ENCODE results near the gene KCNG2.

- TF ChIP-seq CTCF (IDR thresholded peaks at IDR 0.05) = no peak
- no peak for TF ChIP-seq POLR2A (IDR thresholded peaks at IDR 0.05)
Observed at GRCh38 chr18:79928563-79928960, 130.8 kb downstream of the KCNG2 start.
